ENCODE results near the gene IFNK.

IFNK gene

DNA sequence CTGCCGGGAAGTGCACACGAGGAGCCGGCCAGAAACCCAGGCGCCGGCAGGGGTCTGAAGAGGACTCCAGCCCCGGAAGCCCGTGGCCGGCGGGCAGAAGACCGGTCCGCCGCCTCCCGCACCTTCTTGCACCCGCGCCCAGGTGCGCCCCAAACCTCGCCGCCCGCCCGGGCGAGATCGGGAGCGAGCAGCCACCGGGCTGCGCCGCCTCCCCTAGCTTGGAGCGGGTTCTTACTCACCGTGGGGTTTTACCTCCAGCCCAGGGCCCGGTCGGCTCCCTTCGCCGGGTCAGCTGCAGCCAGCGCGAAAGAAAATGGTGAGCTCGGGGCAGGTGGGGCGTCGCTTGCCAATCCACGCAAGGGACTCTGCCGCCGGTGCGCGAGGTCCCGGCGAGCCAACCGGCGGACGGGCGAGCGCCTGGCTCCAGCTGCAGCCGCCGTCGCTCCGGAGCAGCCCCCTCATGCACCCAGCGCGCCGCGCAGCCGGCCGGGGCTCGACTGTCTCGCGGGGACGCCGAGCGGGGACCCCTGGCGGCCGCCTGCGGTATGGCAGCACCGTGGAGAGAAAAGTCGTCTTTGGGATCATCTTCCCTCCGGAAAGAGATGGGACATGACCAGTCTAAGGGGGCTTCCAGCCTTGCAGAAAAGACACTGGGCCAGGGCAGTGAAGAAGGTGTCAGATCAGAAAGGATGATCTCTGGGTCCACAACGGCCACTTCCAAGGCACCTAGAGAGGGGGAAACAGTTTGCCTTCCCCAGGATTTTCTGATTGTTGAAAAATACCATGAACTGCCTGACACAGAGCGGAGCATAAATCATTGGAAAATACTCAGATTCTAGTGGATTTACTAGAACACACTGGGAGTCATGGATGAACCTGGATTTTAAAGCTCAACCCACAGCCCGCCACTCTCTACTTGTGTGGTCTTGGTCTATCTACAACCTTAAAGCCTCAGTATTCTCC lies 5.5 kb downstream of the IFNK start, which contains the start of gene MOB3B:
TSS of gene MOB3B (minus strand) at position 499 of the 963 bp plus-strand sequence. CDS start 74,264 bp downstream, outside the sequence.
- H3K4me3 ChIP-seq (ENCODE audit: control insufficient read depth, low read depth, low read length) = peak within 1 kb of the TSS; percentile 48
- TF ChIP-seq, protein P1, sequence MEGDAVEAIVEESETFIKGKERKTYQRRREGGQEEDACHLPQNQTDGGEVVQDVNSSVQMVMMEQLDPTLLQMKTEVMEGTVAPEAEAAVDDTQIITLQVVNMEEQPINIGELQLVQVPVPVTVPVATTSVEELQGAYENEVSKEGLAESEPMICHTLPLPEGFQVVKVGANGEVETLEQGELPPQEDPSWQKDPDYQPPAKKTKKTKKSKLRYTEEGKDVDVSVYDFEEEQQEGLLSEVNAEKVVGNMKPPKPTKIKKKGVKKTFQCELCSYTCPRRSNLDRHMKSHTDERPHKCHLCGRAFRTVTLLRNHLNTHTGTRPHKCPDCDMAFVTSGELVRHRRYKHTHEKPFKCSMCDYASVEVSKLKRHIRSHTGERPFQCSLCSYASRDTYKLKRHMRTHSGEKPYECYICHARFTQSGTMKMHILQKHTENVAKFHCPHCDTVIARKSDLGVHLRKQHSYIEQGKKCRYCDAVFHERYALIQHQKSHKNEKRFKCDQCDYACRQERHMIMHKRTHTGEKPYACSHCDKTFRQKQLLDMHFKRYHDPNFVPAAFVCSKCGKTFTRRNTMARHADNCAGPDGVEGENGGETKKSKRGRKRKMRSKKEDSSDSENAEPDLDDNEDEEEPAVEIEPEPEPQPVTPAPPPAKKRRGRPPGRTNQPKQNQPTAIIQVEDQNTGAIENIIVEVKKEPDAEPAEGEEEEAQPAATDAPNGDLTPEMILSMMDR (conservative IDR thresholded peaks at IDR 0.05; ENCODE audit: control insufficient read depth, insufficient read depth, low read depth, low read length) = peak; percentile 57
- peak; percentile 46 for DNase-seq (ENCODE audit: low read depth)

DNA sequence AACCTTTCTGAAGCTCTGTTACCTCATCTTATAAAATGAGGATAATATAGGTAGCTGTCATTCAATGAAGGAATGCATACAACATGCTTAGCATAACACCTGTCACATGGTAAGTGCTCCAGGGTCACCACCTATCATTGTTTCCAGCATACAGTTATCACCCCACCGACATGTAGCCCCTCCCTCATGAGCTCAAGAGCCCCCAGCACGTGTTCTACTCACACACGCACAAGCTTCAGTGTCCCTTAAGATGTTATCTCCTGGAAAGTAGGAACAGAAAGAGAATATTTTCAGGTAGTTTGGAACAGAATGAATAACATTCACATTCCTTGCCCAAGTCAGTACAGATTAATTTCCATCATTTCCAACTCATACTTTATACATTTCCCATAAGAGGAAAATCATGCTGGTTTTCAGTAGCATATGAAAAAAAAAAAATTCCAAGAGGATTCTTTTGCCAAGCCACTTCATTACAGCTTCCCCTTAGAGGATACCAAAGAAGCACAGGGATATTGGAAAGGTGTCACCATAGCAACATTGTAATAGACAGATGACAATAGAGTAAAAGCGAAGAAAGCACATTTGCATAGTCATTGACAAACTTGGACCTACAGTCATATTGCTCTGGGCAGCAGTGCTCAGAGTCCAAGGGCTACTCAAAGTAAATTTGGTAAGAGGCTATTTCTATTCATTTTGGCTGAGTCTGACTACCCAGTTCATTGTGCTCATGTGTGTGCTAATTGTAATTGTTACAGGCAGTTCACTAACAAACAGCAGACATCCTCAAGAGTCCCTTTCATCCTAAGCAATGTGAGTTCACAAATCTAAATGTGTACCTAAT lies 7.0 kb downstream of the IFNK start:
- no peak for DNase-seq (ENCODE audit: low read depth)
- TF ChIP-seq, protein P1 (conservative IDR thresholded peaks at IDR 0.05; ENCODE audit: control insufficient read depth, insufficient read depth, low read depth, low read length) = no peak
- H3K4me3 ChIP-seq (ENCODE audit: control insufficient read depth, low read depth, low read length) = no peak overlapping the region

DNA sequence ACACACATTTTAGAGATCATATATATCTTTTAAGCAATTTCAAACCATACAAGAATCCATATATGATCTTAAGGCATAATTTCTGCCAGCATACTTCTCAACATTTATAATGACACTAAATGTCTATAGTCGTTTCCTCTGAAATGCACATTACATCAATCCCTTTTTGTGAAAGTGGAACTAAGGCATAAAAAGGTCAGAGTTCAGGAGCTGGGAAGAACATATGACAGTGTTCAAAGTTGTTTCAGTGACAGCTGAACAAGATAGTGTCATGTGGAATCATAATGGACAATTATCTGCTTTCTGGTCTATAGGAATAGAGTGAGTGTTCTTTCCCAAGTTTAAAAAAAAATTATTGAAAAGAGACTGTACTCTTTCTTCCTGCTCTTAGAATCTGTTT lies 8.0 kb downstream of the IFNK start:
- no peak overlapping the region for H3K4me3 ChIP-seq (ENCODE audit: control insufficient read depth, low read depth, low read length)
- TF ChIP-seq, protein P1 (conservative IDR thresholded peaks at IDR 0.05; ENCODE audit: control insufficient read depth, insufficient read depth, low read depth, low read length) = no peak
- DNase-seq (ENCODE audit: low read depth) = no peak

DNA sequence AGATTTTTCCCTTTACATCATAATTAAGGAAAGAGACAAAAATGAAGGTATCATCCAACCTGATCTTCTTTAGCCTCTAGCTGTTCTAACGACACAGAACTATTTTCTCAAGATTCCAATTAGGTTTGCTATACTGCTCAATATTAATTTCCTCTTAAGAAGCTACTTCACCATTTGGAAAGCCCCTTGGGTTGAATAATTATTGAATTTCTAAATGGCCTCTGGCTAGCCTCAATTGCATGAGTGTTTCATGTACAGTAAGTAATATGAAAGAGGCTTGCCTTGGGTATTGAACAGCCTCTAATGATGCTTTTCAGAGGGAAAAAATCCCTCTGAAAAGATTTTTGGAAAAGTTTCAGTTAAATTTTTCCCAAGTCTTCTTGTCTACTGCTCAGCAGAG lies 9.2 kb downstream of the IFNK start:
- DNase-seq (ENCODE audit: low read depth) = no peak
- no peak overlapping the region for H3K4me3 ChIP-seq (ENCODE audit: control insufficient read depth, low read depth, low read length)
- TF ChIP-seq, protein P1 (conservative IDR thresholded peaks at IDR 0.05; ENCODE audit: control insufficient read depth, insufficient read depth, low read depth, low read length) = no peak

DNA sequence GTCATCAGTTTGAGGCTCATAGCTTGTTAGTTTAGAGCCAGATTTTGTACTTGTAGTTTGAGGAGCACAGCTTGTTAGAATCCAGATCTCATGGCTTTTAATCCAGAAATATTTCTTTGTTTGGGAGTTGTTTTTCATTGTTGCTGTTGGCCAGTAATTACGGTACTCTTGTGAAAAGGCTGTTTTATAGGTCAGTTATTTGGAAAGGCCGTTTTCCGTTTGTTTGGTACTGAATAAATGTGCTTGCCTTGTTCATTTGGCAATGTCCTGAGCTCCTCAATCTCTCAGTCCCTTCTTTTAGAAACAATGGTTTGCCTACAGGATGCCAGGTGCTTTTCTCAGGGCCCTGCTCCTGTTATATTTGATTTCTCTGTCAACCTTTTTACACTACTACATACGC lies 10.0 kb downstream of the IFNK start:
- no peak for DNase-seq (ENCODE audit: low read depth)
- TF ChIP-seq, protein P1 (conservative IDR thresholded peaks at IDR 0.05; ENCODE audit: control insufficient read depth, insufficient read depth, low read depth, low read length) = no peak
- H3K4me3 ChIP-seq (ENCODE audit: control insufficient read depth, low read depth, low read length) = no peak overlapping the region

DNA sequence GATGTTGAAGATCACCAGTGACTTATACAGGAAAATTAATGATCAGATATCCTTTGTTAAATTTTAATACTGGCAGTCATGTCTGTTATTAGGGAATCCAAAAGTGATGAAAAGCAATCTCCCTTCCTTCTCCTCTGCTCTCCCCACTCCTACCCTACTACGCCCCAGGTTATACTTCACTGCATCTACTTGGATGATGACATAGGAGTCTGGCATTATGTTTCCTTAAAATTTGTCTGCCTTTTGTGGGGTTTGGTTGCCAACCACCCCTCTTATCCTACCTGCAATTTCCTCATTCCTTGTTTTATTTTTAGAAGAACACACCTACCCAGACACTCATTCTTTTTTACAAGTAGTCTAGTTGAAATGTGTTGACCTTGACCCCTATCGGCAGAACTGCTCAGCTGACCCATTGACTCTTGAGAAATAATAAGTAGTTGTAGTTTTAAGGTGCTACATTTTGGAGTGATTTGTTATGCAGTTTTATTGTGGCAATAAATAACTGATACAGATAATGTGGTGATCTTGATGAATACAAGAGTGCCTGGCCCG lies 10.6 kb downstream of the IFNK start:
- no peak overlapping the region for H3K4me3 ChIP-seq (ENCODE audit: control insufficient read depth, low read depth, low read length)
- DNase-seq (ENCODE audit: low read depth) = no peak
- TF ChIP-seq, protein P1 (conservative IDR thresholded peaks at IDR 0.05; ENCODE audit: control insufficient read depth, insufficient read depth, low read depth, low read length) = no peak
